ENCODE results near the gene TEAD1.
A peak's percentile ranks its signal among the peaks of the same experiment; 100 is the strongest.

Gene TEAD1

DNA sequence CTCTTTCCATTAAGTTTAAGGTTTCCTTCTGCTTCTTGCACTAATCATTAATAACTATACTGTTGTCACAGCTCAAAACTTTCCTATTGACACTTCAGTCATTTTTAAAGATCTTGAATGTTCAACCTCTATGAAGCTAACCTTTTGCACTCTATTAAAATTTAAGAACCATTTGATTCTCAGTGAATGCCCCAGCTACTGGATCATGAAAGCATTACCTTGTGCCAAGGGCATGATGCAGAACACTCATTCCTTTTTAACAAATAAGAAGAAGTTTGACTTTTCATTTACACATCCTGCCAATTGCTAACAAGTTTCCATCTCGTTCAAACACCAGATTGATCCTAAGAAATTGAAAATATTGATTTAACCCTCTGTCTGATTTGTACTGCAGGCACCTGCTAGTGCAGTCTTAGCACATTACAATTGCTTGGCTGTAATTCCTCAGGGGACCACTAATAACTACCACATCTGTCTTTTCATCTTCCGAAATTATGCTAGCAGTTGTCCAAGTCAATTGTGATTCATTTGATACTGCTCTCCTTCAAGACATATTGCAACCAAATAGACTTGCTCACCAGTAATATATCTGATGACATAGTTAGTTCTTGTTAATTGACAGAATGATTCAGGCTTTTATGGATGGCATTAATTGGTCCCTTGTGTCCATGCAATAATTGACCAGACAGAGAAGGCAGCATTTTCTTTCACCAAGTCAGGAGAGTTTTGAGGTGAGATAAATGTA, 158.4 kb downstream of the TEAD1 start:
- H3K27ac ChIP-seq: no peak overlapping the region
- peaks cover 20 to 28% (median 26%) of the 10 kb centered on the region in 10 experiments for H3K4me1 ChIP-seq

GRCh38 chr11:12834166-12834565, 159.9 kb downstream of the TEAD1 start:
- TF ChIP-seq Cebpa-rat (IDR thresholded peaks at IDR 0.05): no peak
- Histone ChIP-seq H3K36me3 (no peaks in the 10 kb centered on the region), H3K4me2 (no peak overlapping the region), H3K4me1 (peaks cover 14 to 27% (median 24%) of the 10 kb centered on the region in 10 experiments), H3K27me3 (0 out of 22 replicates have a peak, but pooled peaks cover 0 to 7% (median 0%) of the 10 kb centered on the region in 11 experiments), H3K27ac (no peak overlapping the region), H4K20me1 (no peaks in the 10 kb centered on the region), H3K9me3 (replicated peaks in 1 of 11) (peaks cover 0 to 11% (median 2%) of the 10 kb centered on the region in 11 experiments; a peak in 4 of 22 replicates), H3K9ac (no peak overlapping the region), H3K4me3 (no peak overlapping the region)

More for the DNA sequence above, 158.4 kb downstream of the TEAD1 start:
- TF ChIP-seq Cebpa-rat (IDR thresholded peaks at IDR 0.05): no peak
- Histone ChIP-seq H3K4me3 (no peak overlapping the region), H3K36me3 (no peaks in the 10 kb centered on the region), H3K4me2 (no peak overlapping the region), H3K27me3 (peaks cover 0 to 19% (median 0%) of the 10 kb centered on the region in 11 experiments; a peak in 3 of 22 replicates), H3K9ac (no peak overlapping the region), H3K9me3 (replicated peaks in 1 of 11) (peaks cover 0 to 8% (median 0%) of the 10 kb centered on the region in 11 experiments; a peak in 4 of 22 replicates), H4K20me1 (no peaks in the 10 kb centered on the region)

DNA sequence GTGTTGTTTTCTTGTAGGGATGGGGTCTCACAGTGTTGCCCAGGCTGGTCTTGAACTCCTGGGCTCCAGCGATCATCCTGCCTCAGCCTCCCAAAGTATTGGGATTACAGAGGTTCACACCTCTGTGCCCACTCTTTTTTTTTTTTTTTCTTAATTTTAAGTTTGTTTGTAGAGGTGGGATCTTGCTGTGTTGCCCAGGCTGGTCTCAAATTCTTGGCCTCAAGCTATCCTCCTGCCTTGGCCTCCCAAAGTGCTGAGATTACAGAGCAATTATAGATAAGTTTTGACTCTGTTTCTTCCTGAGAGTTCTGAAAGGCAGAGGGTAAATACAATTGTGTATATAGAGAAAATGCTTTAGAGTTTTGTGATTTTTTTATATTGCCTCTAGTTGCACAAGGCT, 160.4 kb downstream of the TEAD1 start:
- 0 out of 22 replicates have a peak, but pooled peaks cover 0 to 2% (median 0%) of the 10 kb centered on the region in 11 experiments for H3K27me3 ChIP-seq
- no peaks in the 10 kb centered on the region for H3K36me3 ChIP-seq
- H3K9ac ChIP-seq: no peak overlapping the region
- no peaks in the 10 kb centered on the region for H4K20me1 ChIP-seq
- TF ChIP-seq Cebpa-rat (IDR thresholded peaks at IDR 0.05): no peak
- peaks cover 10 to 24% (median 19%) of the 10 kb centered on the region in 10 experiments for H3K4me1 ChIP-seq
- H3K9me3 ChIP-seq (replicated peaks in 1 of 11): peaks cover 0 to 12% (median 3%) of the 10 kb centered on the region in 11 experiments; a peak in 4 of 22 replicates
- H3K4me3 ChIP-seq: no peak overlapping the region
- no peak overlapping the region for H3K27ac ChIP-seq
- no peak overlapping the region for H3K4me2 ChIP-seq

- no peaks in the 10 kb centered on the region for H3K36me3 ChIP-seq
- no peaks in the 10 kb centered on the region for H4K20me1 ChIP-seq
- no peak overlapping the region for H3K9ac ChIP-seq
- no peaks in the 10 kb centered on the region for H3K27me3 ChIP-seq
- H3K9me3 ChIP-seq (replicated peaks in 1 of 11): peaks cover 0 to 14% (median 3%) of the 10 kb centered on the region in 11 experiments; a peak in 4 of 22 replicates
- H3K4me3 ChIP-seq: no peak overlapping the region
- peaks cover 6 to 17% (median 13%) of the 10 kb centered on the region in 10 experiments; a peak in 14 of 20 replicates for H3K4me1 ChIP-seq
- H3K27ac ChIP-seq: no peak overlapping the region
- TF ChIP-seq Cebpa-rat (IDR thresholded peaks at IDR 0.05): 0 out of 22 replicates have a peak, but pooled peaks of 2 of the 11 experiments have one; percentile 6 to 18
- no peak overlapping the region for H3K4me2 ChIP-seq
Observed at GRCh38 chr11:12835286-12835685, 161.1 kb downstream of the TEAD1 start.

GRCh38 chr11:12838463-12839123, 164.4 kb downstream of the TEAD1 start:
- no peak overlapping the region; a peak in 1 of 20 replicates for H3K4me3 ChIP-seq
- no peaks in the 10 kb centered on the region for H3K27me3 ChIP-seq
- peaks cover 16 to 34% (median 28%) of the 10 kb centered on the region in 10 experiments for H3K4me1 ChIP-seq

GRCh38 chr11:12840871-12841660, 166.8 kb downstream of the TEAD1 start:
- Histone ChIP-seq H3K9ac (no peak overlapping the region), H3K9me3 (replicated peaks in 1 of 11) (peaks cover 0 to 13% (median 1%) of the 10 kb centered on the region in 11 experiments; a peak in 4 of 22 replicates), H4K20me1 (no peaks in the 10 kb centered on the region), H3K4me1 (peaks cover 16 to 44% (median 32%) of the 10 kb centered on the region in 10 experiments), H3K4me2 (peak overlapping the region in 2 of 11 experiments; percentile 71 to 72; a peak in 1 of 22 replicates), H3K4me3 (no peak overlapping the region), H3K27ac (no peak overlapping the region), H3K27me3 (no peaks in the 10 kb centered on the region), H3K36me3 (no peaks in the 10 kb centered on the region)
- TF ChIP-seq Cebpa-rat (IDR thresholded peaks at IDR 0.05): no peak

More at GRCh38 chr11:12838463-12839123, 164.4 kb downstream of the TEAD1 start:
- H3K36me3 ChIP-seq: no peaks in the 10 kb centered on the region
- H3K9ac ChIP-seq: no peak overlapping the region; a peak in 1 of 22 replicates
- peaks cover 0 to 14% (median 3%) of the 10 kb centered on the region in 11 experiments; a peak in 4 of 22 replicates for H3K9me3 ChIP-seq (replicated peaks in 1 of 11)
- no peak for TF ChIP-seq Cebpa-rat (IDR thresholded peaks at IDR 0.05)
- no peaks in the 10 kb centered on the region for H4K20me1 ChIP-seq
- peak overlapping the region; percentile 23 to 64 (median 47); a peak in 20 of 22 replicates for H3K4me2 ChIP-seq
- H3K27ac ChIP-seq: peak overlapping the region in 6 of 11 experiments; percentile 4 to 54 (median 18); a peak in 7 of 22 replicates

DNA sequence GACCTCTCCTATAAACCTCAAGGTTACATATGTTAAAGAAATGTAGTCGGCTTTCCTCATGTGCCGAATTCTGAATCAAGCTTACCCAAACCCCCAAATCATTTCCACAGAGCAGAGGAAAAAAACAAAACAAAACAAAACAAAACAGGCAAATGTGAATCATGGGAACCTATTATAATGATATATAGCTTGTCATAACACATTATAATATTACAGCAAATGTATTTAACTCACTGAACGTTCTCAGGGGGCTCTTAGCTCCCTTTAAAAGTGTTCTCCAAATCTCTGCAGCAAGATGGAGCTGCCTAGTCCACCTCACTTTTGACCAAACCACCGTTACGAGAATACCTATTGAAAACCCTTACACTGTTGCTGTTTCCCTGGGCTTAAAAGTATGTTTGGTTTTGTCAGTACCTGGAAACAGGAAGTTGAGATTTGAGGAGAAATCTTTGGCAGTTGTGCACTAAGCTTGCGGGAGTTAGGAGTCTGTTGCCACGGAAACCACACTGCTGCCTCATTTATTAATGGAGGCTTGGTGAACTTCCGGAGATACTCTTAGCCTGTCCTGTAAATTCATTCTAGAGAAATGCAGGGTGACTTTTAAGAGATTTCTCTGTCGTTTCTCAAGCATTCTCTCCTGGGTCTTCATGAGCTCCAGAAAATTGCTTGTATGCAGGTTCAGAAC, 167.9 kb downstream of the TEAD1 start:
- H3K4me3 ChIP-seq: no peak overlapping the region
- no peaks in the 10 kb centered on the region for H3K27me3 ChIP-seq
- H4K20me1 ChIP-seq: no peaks in the 10 kb centered on the region
- peaks cover 0 to 8% (median 0%) of the 10 kb centered on the region in 11 experiments; a peak in 2 of 22 replicates for H3K9me3 ChIP-seq (replicated peaks in 1 of 11)
- no peaks in the 10 kb centered on the region for H3K36me3 ChIP-seq
- peak overlapping the region in 1 of 11 experiments; percentile 18; a peak in 1 of 22 replicates for H3K27ac ChIP-seq
- peaks cover 16 to 55% (median 43%) of the 10 kb centered on the region in 10 experiments for H3K4me1 ChIP-seq
- peak overlapping the region; percentile 48 to 81 (median 71) for H3K4me2 ChIP-seq
- TF ChIP-seq Cebpa-rat (IDR thresholded peaks at IDR 0.05): no peak
- no peak overlapping the region for H3K9ac ChIP-seq
